ENCODE data around the gene NEDD4L.

The NEDD4L gene

DNA sequence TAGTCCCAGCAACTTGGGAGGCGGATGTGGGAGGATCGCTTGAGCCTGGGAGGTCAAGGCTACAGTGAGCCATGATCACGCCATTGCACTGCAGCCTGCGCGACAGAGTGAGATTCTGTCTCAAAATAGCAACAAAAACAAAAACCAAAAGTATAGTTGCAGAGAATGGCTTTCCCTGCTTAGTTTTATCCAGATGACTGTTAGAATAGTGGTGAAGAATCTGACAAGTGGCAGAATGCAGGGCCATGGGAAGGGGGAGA lies 53.8 kb downstream of the NEDD4L start:
- Histone ChIP-seq H3K4me1 (peaks cover 28% of the 10 kb centered on the region), H3K36me3 (replicated peaks) (no peaks in the 10 kb centered on the region), H3K4me3 (no peak overlapping the region), H3K27me3 (ENCODE audit: low read depth) (no peaks in the 10 kb centered on the region), H3K9me3 (no peaks in the 10 kb centered on the region)
- in situ Hi-C loops (cut with MboI; ENCODE audit: low sequenced_read_pairs) = no loop called here
- no peak for DNase-seq (ENCODE audit: low spot score in 2 of 2)

DNA sequence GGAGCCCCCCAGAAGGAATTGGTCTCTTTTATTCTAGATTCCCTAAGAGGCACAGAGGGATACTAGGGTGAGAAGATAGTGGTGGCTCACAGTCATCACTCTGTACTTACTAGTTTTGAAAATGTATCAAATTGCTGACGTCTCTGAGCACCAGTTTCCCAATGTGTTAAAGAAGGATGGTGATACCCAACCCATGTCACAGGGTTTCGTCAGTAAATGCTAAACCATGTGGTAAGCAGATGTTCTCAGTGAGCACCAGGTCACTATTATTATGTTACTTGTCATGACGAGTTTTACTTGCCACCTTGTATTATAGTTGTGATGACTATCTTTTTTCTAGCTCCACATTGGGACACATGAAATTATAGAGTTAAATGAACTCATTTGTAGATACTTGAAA lies 54.7 kb downstream of the NEDD4L start:
- in situ Hi-C loops (cut with MboI; ENCODE audit: low sequenced_read_pairs) = no loop called here

DNA sequence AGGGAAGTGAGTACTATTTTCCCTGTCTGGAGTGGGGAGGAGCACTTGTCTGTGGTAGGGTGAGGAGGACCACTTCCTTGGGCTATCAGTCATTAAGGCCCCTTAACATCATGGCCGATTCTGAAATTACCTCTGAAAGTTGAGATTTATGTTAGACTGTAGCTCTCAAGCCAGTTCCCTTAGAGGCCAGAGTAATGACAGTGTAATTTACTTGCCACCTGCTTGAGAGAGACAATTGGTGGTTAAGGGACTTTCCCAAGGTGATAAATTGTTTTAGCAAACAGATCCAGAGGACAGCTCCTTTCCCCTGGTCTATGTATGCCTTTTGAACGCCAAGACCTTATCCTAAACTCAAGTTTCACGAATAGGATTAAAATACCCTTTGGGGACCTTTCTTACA lies 56.1 kb downstream of the NEDD4L start:
- no peaks in the 10 kb centered on the region for H3K9me3 ChIP-seq
- in situ Hi-C loops (cut with MboI; ENCODE audit: low sequenced_read_pairs) = no loop called here
- H3K4me3 ChIP-seq = no peak overlapping the region
- peaks cover 42% of the 10 kb centered on the region for H3K4me1 ChIP-seq
- no peaks in the 10 kb centered on the region for H3K27me3 ChIP-seq (ENCODE audit: low read depth)
- H3K36me3 ChIP-seq (replicated peaks) = no peaks in the 10 kb centered on the region
- DNase-seq (ENCODE audit: low spot score in 2 of 2) = no peak

More for the DNA sequence above, 54.7 kb downstream of the NEDD4L start:
- Histone ChIP-seq H3K27me3 (ENCODE audit: low read depth) (no peaks in the 10 kb centered on the region), H3K4me3 (no peak overlapping the region), H3K4me1 (peaks cover 35% of the 10 kb centered on the region), H3K36me3 (replicated peaks) (no peaks in the 10 kb centered on the region), H3K9me3 (no peaks in the 10 kb centered on the region)
- no peak for DNase-seq (ENCODE audit: low spot score in 2 of 2)

DNA sequence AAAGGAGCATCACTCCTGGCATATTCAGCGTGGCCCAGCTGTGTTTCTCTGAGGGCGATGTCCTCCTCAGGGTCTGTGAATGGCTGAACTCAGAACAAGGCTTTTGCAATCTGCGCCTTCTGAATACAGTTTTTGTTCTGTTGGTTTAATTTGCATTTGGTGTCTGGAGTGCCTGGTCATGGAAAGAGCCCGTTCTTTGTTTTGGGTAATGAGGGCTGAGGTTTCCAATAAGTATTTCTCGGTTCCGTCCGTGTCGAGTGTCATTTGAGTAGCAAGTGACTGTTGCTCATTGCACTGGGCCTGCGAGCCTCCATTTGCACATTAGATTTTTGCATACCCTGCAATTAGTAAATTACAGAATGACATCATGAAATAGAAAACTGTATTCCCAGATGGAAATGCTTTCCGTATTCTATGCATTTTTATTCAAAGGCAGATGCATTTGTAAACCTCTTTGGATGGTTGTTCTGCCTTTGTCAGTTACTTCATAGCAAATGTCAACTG lies 57.3 kb downstream of the NEDD4L start:
- H3K4me3 ChIP-seq = no peak overlapping the region
- in situ Hi-C loops (cut with MboI; ENCODE audit: low sequenced_read_pairs) = no loop called here
- peaks cover 54% of the 10 kb centered on the region for H3K4me1 ChIP-seq
- H3K36me3 ChIP-seq (replicated peaks) = no peaks in the 10 kb centered on the region
- no peaks in the 10 kb centered on the region for H3K27me3 ChIP-seq (ENCODE audit: low read depth)
- peak in 1 of 2 experiments; percentile 26 for DNase-seq (ENCODE audit: low spot score in 2 of 2)
- H3K9me3 ChIP-seq = no peaks in the 10 kb centered on the region

DNA sequence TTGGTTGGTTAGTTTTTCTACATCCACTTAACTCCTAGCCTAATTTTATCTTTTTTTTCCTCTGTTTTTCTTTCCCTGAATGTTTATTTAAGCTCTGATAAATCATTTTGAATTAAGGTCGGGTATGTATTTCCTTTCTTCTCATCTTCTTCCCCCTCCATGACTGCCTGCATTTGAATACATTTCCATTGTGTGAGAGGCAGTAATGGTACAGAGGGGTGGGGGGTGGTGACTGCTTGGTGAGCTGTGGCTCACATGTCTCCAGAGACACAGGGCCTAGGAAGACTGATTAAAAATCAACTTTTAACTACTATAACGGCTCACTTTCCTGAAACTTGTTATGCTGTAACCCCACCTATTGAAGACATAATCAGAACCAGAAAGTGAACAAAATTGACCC lies 58.0 kb downstream of the NEDD4L start:
- DNase-seq (ENCODE audit: low spot score in 2 of 2) = peak; percentile 49 to 64
- no peaks in the 10 kb centered on the region for H3K9me3 ChIP-seq
- H3K36me3 ChIP-seq (replicated peaks) = no peaks in the 10 kb centered on the region
- peaks cover 60% of the 10 kb centered on the region for H3K4me1 ChIP-seq
- in situ Hi-C loops (cut with MboI; ENCODE audit: low sequenced_read_pairs) = no loop called here
- H3K4me3 ChIP-seq = no peak overlapping the region
- H3K27me3 ChIP-seq (ENCODE audit: low read depth) = no peaks in the 10 kb centered on the region

DNA sequence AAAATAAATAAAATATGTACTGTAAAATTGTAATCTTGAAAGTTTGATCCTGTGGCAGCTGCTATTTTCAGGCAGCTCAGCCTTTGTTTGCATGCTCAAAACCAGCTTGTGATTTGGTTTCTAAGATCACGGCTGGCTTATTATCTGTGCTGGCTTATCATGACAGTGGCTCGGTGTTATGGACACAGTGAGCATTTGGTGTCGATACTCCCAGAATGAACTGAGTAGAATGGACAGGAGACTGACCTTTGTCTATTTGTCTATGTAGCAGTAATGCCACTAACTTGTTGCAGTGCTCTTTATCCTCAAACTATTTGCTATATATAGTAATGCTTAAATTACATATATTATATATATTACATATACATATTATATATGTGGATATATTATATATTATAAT lies 58.8 kb downstream of the NEDD4L start:
- in situ Hi-C loops (cut with MboI; ENCODE audit: low sequenced_read_pairs) = no loop called here
- DNase-seq (ENCODE audit: low spot score in 2 of 2) = no peak
- H3K4me3 ChIP-seq = no peak overlapping the region

DNA sequence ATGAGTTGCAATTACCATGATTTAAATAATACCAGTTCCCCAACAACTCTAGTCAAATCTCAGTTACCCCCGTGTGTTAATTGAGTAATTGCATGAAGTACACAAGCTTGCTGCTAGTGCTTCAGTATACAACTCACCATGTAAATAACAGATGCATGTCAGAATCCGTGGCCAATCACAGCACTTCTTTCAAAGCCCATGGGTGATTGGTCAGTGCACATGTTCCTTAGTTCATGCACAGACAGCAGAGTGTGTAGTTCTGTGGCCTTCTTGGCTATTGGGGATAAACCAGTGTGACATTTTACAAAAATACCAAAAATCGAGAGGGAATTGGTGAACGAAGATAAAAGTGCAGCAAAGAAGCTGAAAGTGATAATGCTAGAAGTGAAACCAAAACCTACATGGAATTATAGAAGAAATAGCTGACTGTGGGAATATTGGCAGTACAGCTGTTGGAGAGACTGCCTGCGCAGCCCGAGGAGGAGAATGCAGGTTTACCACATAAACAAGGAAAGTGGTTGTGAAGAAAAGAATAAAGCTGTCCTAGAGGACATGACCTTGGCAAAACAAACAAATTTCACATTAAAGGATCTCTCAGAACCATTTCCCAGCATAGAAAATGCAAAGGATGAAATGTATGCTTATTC lies 59.4 kb downstream of the NEDD4L start:
- peak in 1 of 2 experiments; percentile 25 for DNase-seq (ENCODE audit: low spot score in 2 of 2)
- no peaks in the 10 kb centered on the region for H3K27me3 ChIP-seq (ENCODE audit: low read depth)
- H3K4me3 ChIP-seq = no peak overlapping the region
- no peaks in the 10 kb centered on the region for H3K36me3 ChIP-seq (replicated peaks)
- H3K9me3 ChIP-seq = no peaks in the 10 kb centered on the region
- in situ Hi-C loops (cut with MboI; ENCODE audit: low sequenced_read_pairs) = no loop called here
- H3K4me1 ChIP-seq = peaks cover 62% of the 10 kb centered on the region

More for the DNA sequence above, 58.8 kb downstream of the NEDD4L start:
- Histone ChIP-seq H3K27me3 (ENCODE audit: low read depth) (no peaks in the 10 kb centered on the region), H3K9me3 (no peaks in the 10 kb centered on the region), H3K4me1 (peaks cover 62% of the 10 kb centered on the region), H3K36me3 (replicated peaks) (no peaks in the 10 kb centered on the region)

DNA sequence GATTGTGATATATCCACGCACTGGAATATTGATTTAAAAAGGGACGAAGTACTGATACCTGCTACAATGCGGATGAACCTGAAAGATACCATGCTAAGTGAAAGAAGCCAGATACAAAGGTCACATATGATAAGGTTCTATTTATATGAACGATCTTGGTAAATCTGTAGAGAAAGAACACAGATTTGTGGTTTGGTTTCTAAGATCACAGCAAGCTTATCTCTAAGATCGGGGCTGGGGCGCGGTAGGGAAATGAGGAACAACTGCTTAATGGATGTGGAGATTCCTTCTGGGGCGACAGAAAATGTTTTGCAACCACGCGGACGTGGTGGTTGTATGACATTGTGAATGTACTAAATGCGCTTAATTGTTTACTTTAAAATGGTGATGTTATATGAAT lies 60.1 kb downstream of the NEDD4L start:
- Histone ChIP-seq H3K36me3 (replicated peaks) (no peaks in the 10 kb centered on the region), H3K4me3 (no peak overlapping the region), H3K9me3 (no peaks in the 10 kb centered on the region), H3K27me3 (ENCODE audit: low read depth) (no peaks in the 10 kb centered on the region), H3K4me1 (peaks cover 63% of the 10 kb centered on the region)
- DNase-seq (ENCODE audit: low spot score in 2 of 2) = no peak
- in situ Hi-C loops (cut with MboI; ENCODE audit: low sequenced_read_pairs) = no loop called here

DNA sequence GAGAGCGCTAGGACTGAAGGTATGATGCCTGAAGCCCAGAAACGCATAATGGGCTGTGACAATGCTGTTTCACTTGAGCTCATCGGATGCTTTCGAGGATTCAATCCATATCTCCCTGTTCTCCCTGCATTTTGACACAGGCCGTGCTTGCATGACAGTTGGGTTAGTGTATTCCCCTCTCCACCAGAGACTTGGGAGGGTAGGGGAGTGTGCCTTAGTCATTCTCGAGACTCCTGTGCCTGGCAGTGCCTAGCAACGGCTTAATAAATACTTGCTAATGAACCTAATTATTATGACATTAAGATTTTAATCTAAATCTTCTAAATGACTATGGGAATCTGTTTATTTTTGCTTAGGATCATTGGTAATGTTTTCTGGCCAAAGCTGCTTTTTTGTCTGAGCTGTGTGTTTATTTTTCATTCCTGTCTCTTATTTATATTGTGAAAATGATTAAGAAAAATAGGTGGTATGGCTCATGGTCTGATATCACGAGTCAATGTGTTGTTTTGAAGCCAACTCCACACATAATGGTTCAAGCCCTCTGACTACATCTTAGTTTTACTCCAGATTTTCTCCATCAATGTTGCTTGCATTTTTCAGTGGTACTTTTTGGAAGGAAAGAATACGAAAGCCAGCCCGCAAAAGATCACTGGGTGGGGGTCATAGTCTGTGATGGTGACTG lies 61.3 kb downstream of the NEDD4L start:
- in situ Hi-C loops (cut with MboI; ENCODE audit: low sequenced_read_pairs) = no loop called here
- DNase-seq (ENCODE audit: low spot score in 2 of 2) = no peak
- no peak overlapping the region for H3K4me3 ChIP-seq

DNA sequence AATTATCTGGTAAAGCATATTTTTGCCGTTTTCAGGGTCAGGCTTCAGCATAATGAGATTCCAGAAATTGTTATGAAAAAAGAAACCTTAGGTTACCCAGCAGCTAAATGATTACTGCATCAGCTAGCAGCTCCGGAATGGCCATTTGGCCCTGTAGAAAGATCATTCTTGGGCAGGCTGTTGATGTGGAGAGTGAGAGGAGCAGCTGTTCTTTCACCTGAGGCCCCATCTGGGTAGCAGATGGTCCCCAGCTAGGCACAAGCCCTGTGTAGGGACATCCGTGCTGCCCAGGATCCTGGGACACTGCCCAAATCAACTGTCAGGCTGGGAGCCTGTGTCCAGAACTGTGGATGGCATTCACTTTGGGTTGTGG lies 61.8 kb downstream of the NEDD4L start:
- in situ Hi-C loops (cut with MboI; ENCODE audit: low sequenced_read_pairs) = no loop called here
- Histone ChIP-seq H3K27me3 (ENCODE audit: low read depth) (no peaks in the 10 kb centered on the region), H3K4me3 (no peak overlapping the region), H3K9me3 (no peaks in the 10 kb centered on the region), H3K36me3 (replicated peaks) (no peaks in the 10 kb centered on the region), H3K4me1 (peaks cover 69% of the 10 kb centered on the region)
- no peak for DNase-seq (ENCODE audit: low spot score in 2 of 2)

More for the DNA sequence above, 61.3 kb downstream of the NEDD4L start:
- Histone ChIP-seq H3K27me3 (ENCODE audit: low read depth) (no peaks in the 10 kb centered on the region), H3K9me3 (no peaks in the 10 kb centered on the region), H3K4me1 (peaks cover 69% of the 10 kb centered on the region), H3K36me3 (replicated peaks) (no peaks in the 10 kb centered on the region)

DNA sequence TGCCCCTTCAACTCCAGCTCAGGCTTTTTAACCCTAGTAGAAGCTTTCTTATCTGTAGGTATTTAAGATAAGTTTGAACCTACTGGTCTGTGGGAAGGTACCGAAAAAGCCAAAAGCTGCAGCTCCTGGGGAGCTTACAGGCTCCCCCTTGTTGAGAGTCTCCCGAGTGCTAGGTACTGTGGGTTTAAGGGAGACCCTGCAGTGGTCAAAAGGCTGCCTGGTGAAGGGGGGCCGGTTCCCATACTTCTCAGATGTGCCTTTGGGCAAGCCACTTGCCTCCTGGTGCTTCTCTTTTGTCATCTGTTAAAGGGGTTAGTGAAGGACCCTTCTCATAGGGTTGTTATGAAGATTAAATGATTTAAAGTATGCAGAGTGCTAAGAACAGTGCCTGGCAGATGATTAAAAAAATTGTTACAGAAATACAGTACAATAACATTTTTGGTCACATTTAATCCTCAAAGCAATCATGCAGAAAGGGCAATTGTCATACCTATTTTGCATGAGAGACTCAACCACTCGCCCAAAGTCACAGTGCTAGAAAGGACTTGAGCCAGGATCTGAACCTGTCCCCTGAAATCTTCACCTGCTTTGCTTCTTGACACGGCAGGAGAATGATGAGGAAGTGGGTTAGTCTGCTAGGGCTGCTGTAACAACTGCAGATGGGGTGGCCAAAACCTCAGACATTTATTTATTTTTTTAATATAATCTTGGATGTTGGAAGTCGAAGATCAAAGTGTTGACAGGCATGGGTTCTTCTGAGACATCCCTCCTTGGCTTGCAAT lies 62.5 kb downstream of the NEDD4L start:
- Histone ChIP-seq H3K9me3 (no peaks in the 10 kb centered on the region), H3K4me1 (peaks cover 67% of the 10 kb centered on the region), H3K27me3 (ENCODE audit: low read depth) (no peaks in the 10 kb centered on the region), H3K4me3 (no peak overlapping the region), H3K36me3 (replicated peaks) (no peaks in the 10 kb centered on the region)
- in situ Hi-C loops (cut with MboI; ENCODE audit: low sequenced_read_pairs) = no loop called here
- DNase-seq (ENCODE audit: low spot score in 2 of 2) = peak; percentile 29 to 33

DNA sequence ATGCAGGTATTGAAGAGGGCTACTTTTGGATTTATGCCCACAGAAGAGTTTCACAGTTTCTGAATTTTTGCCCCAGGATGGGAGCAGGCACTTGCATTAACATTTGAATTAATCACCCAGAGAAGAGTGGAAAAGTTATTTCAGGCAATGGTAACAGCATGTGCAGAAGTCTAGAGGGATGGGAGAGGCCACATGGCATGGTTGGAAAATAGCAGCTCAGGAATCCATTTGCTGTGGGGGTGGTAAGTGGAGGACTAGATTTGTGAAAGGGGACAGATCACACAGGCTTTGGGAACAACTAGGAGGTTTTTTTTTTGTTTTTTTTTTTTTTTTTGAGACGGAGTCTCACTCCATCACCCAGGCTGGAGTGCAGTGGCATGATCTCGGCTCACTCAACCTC lies 65.2 kb downstream of the NEDD4L start:
- no peak for DNase-seq (ENCODE audit: low spot score in 2 of 2)
- Histone ChIP-seq H3K4me1 (peaks cover 49% of the 10 kb centered on the region), H3K4me3 (no peak overlapping the region), H3K27me3 (ENCODE audit: low read depth) (no peaks in the 10 kb centered on the region), H3K9me3 (no peaks in the 10 kb centered on the region), H3K36me3 (replicated peaks) (no peaks in the 10 kb centered on the region)
- in situ Hi-C loops (cut with MboI; ENCODE audit: low sequenced_read_pairs) = no loop called here

DNA sequence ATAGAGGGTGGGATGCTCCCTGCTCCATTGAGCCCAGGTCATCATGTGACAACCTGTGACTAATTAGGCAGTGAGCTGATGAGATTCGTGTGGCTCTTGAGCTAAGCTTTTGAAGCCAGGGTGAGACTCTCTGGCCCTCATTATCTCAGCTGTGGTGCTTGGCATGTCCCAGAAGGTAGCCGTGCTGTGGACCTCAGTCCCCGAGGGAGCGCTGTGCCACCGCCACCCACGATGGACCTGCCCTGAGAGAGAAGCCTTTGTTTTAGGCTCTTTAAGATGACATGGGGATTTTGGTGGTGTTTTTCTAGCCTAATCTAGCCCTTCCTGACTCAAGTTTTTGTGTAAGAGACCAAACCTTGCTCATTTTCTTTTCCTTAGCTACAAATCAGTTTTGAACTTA lies 66.4 kb downstream of the NEDD4L start:
- H3K36me3 ChIP-seq (replicated peaks) = no peaks in the 10 kb centered on the region
- peaks cover 53% of the 10 kb centered on the region for H3K4me1 ChIP-seq
- in situ Hi-C loops (cut with MboI; ENCODE audit: low sequenced_read_pairs) = no loop called here
- no peaks in the 10 kb centered on the region for H3K27me3 ChIP-seq (ENCODE audit: low read depth)
- no peak overlapping the region for H3K4me3 ChIP-seq
- H3K9me3 ChIP-seq = no peaks in the 10 kb centered on the region
- DNase-seq (ENCODE audit: low spot score in 2 of 2) = peak in 1 of 2 experiments; percentile 27

DNA sequence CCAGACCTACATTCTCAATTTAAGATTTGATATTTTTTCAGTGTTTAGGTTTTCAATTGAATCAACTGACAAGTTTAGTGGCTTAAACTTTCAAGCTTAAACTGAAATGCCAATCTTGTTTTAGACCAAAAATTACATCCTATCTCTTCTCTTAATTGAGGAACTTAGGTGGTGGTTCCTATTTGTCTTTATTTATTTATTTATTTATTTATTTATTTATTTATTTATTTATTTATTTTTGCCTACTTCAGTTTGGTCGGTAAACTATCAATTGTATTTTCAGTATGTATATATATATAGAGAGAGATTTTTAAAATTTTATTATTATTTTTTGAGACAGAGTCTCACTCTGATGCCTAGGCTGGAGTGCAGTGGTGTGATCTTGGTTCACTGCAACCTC lies 68.1 kb downstream of the NEDD4L start:
- in situ Hi-C loops (cut with MboI; ENCODE audit: low sequenced_read_pairs) = no loop called here
- H3K27me3 ChIP-seq (ENCODE audit: low read depth) = no peaks in the 10 kb centered on the region
- H3K36me3 ChIP-seq (replicated peaks) = no peaks in the 10 kb centered on the region
- H3K9me3 ChIP-seq = no peaks in the 10 kb centered on the region
- no peak for DNase-seq (ENCODE audit: low spot score in 2 of 2)
- no peak overlapping the region for H3K4me3 ChIP-seq
- peaks cover 39% of the 10 kb centered on the region for H3K4me1 ChIP-seq
